Lung (tissue), 12 donors: Measurements from ENCODE around the gene LSM7. TPM values are rescaled to one million over a fixed set of nuclear protein-coding genes. Genes with fewer than 3 reads are reported as not detected.

Source experiments
- ATAC-seq: fragments of 200-7000 bp; cut with Tn5 transposase; one replicate; pipeline ENCODE4 v1.9.1; 2020; ENCODE audit warnings: moderate number of reproducible peaks; ENCODE audit not compliant: insufficient read depth, low FRiP score
- DNase-seq, 3 donors: peaks; one replicate each; pipeline ENCODE4 v3.0.0-alpha.2; 2013 to 2017
- H3K27ac ChIP-seq, 2 donors: one replicate each; pipeline ENCODE4 v1.5.1; 2013; ENCODE audit warnings: mild to moderate bottlenecking in 2 of 2, moderate library complexity in 2 of 2, control low read depth in 1 of 2, inconsistent platforms in 1 of 2, low read depth in 1 of 2, low read length in 1 of 2
- H3K27me3 ChIP-seq, 3 donors: one replicate each; pipeline ENCODE4 v1.5.1; 2013; ENCODE audit warnings: low read length in 2 of 3; ENCODE audit not compliant: control insufficient read depth in 3 of 3, insufficient read depth in 3 of 3
- H3K36me3 ChIP-seq, 4 donors: one replicate each; pipeline ENCODE4 v1.5.1; 2013; ENCODE audit warnings: low read length in 4 of 4, mild to moderate bottlenecking in 1 of 4, moderate library complexity in 1 of 4; ENCODE audit not compliant: control insufficient read depth in 4 of 4, insufficient read depth in 4 of 4
- H3K4me1 ChIP-seq, 5 donors: one replicate each; pipeline ENCODE4 v1.5.1; 2013; ENCODE audit warnings: low read length in 5 of 5, mild to moderate bottlenecking in 2 of 5, moderate library complexity in 1 of 5; ENCODE audit not compliant: control insufficient read depth in 5 of 5, insufficient read depth in 5 of 5
- H3K4me3 ChIP-seq: one replicate; pipeline ENCODE4 v1.5.1; 2013; ENCODE audit warnings: mild to moderate bottlenecking, control low read depth, moderate library complexity
- H3K9ac ChIP-seq, 2 donors: one replicate each; pipeline ENCODE4 v1.5.1; 2013; ENCODE audit warnings: low read length in 2 of 2, control low read depth in 1 of 2; ENCODE audit not compliant: insufficient read depth in 1 of 2
- H3K9me3 ChIP-seq, 4 donors: one replicate each; pipeline ENCODE4 v1.5.1; 2013; ENCODE audit warnings: low read length in 3 of 4, mild to moderate bottlenecking in 1 of 4, moderate library complexity in 1 of 4; ENCODE audit not compliant: control insufficient read depth in 4 of 4, insufficient read depth in 3 of 4
- WGBS, 2 donors: extraction: QIAGEN DNeasy Blood & Tissue Kit; methylation state at CpG; one replicate each; pipeline ENCODE4 v1.1.7; 2013; 5-methylcytosine and 5-hydroxymethylcytosine counted together
- polyA plus RNA-seq, 2 donors: library from polyadenylated mRNA; stranded (reverse); fragments of 200-250 nt; gene quantifications; one replicate each; pipeline ENCODE4 v1.2.1, GENCODE V29; 2013
- total RNA-seq, 2 donors: library from RNA; depleted of rRNA in 1 of 2; stranded (reverse); fragments of >200 nt in 1 of 2; gene quantifications; one replicate each; pipeline ENCODE4 v1.2.1, GENCODE V29; 2014 to 2021
- TF ChIP-seq, protein P1 (sequence below): IDR thresholded peaks from 2 replicates; pipeline ENCODE4 v1.5.1; 2012; ENCODE audit warnings: mild to moderate bottlenecking; ENCODE audit errors: control extremely low read depth, extremely low read depth
- donor health status: control.
- donor health status: control.
- donor health status: Bipolar disorder and iron deficiency.
- donor health status: healthy.
- donor health status: DM: yes; HTN: yes; CAD: no.

The LSM7 gene
- total and polyA plus RNA-seq, 4 donors: 54.9 to 307 (median 191) TPM

DNA sequence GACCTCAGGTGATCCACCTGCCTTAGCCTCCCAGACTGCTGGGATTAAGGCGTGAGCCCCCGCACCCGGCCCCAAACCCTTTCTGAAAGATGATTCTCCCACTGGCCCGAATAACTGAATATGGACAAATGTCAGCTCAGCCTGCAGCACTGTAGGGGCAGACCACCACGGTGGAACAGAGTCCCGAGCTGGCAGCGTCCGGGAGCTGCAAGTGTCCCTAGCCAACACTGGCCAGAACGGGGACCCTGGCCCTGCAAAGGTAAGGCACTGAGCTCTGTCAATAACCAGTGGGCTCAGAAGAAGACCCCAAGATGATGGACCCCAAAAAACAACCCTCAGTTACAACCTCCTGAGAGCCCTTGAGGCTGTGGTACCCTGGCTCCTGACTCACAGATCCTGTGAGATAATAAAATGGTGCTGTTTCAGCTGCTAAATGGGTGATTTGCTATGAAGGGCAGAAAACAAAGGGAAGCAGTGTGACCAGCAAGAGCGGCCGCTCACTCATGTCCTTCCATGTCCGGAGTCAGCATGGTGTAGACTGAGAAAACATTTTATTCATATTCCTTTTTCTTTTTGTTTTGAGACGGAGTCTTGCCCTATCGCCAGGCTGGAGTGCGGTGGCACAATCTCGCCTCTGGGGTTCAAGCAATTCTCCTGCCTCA is 1.6 kb downstream of the LSM7 start:
- Histone ChIP-seq H3K27ac (no peak overlapping the region), H3K4me3 (no peak overlapping the region), H3K27me3 (no peaks in the 10 kb centered on the region), H3K36me3 (peaks cover 0 to 24% (median 5%) of the 10 kb centered on the region in 4 donors), H3K4me1 (peaks cover 0 to 33% (median 14%) of the 10 kb centered on the region in 5 donors), H3K9ac (no peak overlapping the region), H3K9me3 (no peaks in the 10 kb centered on the region)
- ATAC-seq (no peak), DNase-seq (no peak)
- 89 to 91% methylated on average over 16 of the region's 16 CpGs for WGBS, 2 donors
- TF ChIP-seq, protein P1, sequence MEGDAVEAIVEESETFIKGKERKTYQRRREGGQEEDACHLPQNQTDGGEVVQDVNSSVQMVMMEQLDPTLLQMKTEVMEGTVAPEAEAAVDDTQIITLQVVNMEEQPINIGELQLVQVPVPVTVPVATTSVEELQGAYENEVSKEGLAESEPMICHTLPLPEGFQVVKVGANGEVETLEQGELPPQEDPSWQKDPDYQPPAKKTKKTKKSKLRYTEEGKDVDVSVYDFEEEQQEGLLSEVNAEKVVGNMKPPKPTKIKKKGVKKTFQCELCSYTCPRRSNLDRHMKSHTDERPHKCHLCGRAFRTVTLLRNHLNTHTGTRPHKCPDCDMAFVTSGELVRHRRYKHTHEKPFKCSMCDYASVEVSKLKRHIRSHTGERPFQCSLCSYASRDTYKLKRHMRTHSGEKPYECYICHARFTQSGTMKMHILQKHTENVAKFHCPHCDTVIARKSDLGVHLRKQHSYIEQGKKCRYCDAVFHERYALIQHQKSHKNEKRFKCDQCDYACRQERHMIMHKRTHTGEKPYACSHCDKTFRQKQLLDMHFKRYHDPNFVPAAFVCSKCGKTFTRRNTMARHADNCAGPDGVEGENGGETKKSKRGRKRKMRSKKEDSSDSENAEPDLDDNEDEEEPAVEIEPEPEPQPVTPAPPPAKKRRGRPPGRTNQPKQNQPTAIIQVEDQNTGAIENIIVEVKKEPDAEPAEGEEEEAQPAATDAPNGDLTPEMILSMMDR: no peak

DNA sequence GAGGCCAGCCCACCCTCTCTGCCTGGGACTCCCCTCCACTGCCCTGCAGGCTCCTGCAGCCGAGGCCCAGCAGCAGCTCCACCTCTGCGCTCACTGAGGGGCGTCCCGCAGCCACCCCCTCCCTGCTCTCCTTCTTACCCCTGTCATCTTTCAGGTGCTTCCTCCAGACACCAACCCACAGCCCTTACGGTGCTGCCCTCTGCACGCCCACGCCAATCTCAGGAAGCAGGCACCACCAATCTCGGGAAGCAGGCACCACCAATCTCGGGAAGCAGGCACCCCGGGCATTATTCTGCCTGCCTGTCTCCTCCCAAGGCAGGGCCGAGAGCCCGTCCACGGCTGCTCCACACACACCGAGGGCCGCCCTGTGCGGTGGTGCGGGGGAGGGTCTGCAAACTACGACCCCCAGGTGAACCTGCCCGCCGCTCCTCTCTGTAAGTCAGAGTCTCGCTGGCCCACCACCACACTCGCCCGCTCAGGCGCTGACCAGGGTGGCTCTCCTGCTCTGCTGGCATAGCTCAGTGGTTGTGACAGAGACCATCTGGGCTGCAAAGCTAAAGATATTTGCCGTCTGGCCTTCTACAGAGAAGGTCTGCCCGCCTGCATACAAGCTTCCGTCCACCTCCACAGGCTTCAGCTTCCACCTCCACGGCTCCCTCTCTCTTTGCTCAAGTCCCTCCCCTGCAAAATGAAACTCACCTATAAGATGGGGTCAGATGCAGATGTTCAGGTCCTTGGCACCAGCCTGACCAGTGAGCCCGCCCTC is 2.9 kb downstream of the LSM7 start:
- no peak for DNase-seq

DNA sequence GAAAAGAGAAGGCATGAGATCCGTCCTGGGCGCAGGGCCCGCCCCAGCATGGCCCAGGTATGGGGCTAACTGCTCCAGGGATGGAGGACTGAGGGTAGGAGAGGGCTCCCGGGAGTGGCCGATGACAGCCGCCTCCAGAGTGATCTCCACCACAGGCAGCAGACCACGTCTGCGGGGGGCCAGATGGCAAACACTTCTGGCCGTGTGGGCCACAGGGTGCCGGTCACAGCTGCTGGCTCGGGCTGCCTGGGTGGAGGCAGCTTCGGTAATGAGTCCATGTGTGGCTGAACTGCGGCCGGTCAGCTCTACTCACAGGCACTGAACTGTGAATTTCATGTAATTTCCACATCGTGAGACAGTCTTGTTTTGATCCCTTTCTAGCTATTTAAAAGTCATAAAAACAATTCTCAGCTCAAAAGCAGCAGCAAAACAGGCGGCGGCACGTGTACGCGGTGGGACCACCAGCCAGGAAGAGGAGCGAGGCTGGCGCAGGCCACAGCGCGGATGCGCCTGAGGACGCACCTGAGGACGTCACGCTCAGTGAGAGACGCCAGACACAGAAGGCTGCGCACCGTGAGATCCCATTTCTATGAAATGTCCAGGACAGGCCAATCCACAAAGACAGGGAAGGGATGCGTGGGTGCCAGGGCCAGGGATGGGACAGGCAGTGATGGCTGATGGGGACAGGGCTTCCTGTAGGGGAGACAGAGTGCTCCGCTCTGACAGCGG is 4.0 kb downstream of the LSM7 start:
- no peak overlapping the region for H3K9ac ChIP-seq
- H3K4me1 ChIP-seq: peaks cover 0 to 17% (median 8%) of the 10 kb centered on the region in 5 donors
- no peak overlapping the region for H3K27ac ChIP-seq
- TF ChIP-seq, protein P1: no peak
- no peak overlapping the region for H3K4me3 ChIP-seq
- ATAC-seq (no peak), DNase-seq (no peak)
- H3K9me3 ChIP-seq: no peaks in the 10 kb centered on the region
- 88 to 91% methylated on average over 34 of the region's 34 CpGs for WGBS, 2 donors
- H3K27me3 ChIP-seq: no peaks in the 10 kb centered on the region
- H3K36me3 ChIP-seq: peaks cover 0 to 32% (median 5%) of the 10 kb centered on the region in 4 donors

More for the DNA sequence above, 2.9 kb downstream of the LSM7 start:
- no peak for ATAC-seq
- Histone ChIP-seq H3K27ac (no peak overlapping the region), H3K36me3 (peaks cover 0 to 32% (median 5%) of the 10 kb centered on the region in 4 donors), H3K27me3 (no peaks in the 10 kb centered on the region), H3K4me1 (peaks cover 0 to 26% (median 8%) of the 10 kb centered on the region in 5 donors), H3K9ac (no peak overlapping the region), H3K4me3 (no peak overlapping the region), H3K9me3 (no peaks in the 10 kb centered on the region)
- TF ChIP-seq, protein P1: no peak
- 41 to 64% methylated on average over 29 of the region's 29 CpGs for WGBS, 2 donors
